ENCODE results near the gene CAPN5.
A peak's percentile ranks its signal among the peaks of the same experiment; 100 is the strongest.

The CAPN5 gene

GRCh38 chr11:77081381-77081851, 14.6 kb downstream of the CAPN5 start:
- Histone ChIP-seq H3K27me3 (ENCODE audit: control insufficient read depth, insufficient read depth, low read length) (no peaks in the 10 kb centered on the region), H3K9ac (ENCODE audit: low read length) (peak overlapping the region; percentile 60), H3K4me1 (ENCODE audit: control insufficient read depth, insufficient read depth, low read length) (peaks cover 71% of the 10 kb centered on the region)

GRCh38 chr11:77081976-77082836, 15.4 kb downstream of the CAPN5 start:
- H3K36me3 ChIP-seq (ENCODE audit: control insufficient read depth, insufficient read depth, low read length): peaks cover 8% of the 10 kb centered on the region
- H3K4me1 ChIP-seq (ENCODE audit: control insufficient read depth, insufficient read depth, low read length): peaks cover 74% of the 10 kb centered on the region
- H3K4me3 ChIP-seq (ENCODE audit: low read length): no peak overlapping the region
- peak overlapping the region; percentile 60 for H3K9ac ChIP-seq (ENCODE audit: low read length)
- no peaks in the 10 kb centered on the region for H3K27me3 ChIP-seq (ENCODE audit: control insufficient read depth, insufficient read depth, low read length)
- no peaks in the 10 kb centered on the region for H3K9me3 ChIP-seq (ENCODE audit: control insufficient read depth, low read length)

More at GRCh38 chr11:77081381-77081851, 14.6 kb downstream of the CAPN5 start:
- Histone ChIP-seq H3K9me3 (ENCODE audit: control insufficient read depth, low read length) (no peaks in the 10 kb centered on the region), H3K4me3 (ENCODE audit: low read length) (no peak overlapping the region), H3K36me3 (ENCODE audit: control insufficient read depth, insufficient read depth, low read length) (peaks cover 6% of the 10 kb centered on the region)

- Histone ChIP-seq H3K36me3 (ENCODE audit: control insufficient read depth, insufficient read depth, low read length) (peaks cover 8% of the 10 kb centered on the region), H3K27me3 (ENCODE audit: control insufficient read depth, insufficient read depth, low read length) (no peaks in the 10 kb centered on the region), H3K4me3 (ENCODE audit: low read length) (no peak overlapping the region), H3K4me1 (ENCODE audit: control insufficient read depth, insufficient read depth, low read length) (peaks cover 78% of the 10 kb centered on the region), H3K9ac (ENCODE audit: low read length) (peak overlapping the region; percentile 60), H3K9me3 (ENCODE audit: control insufficient read depth, low read length) (no peaks in the 10 kb centered on the region)
Measured at GRCh38 chr11:77082838-77083565, 16.2 kb downstream of the CAPN5 start.

GRCh38 chr11:77083566-77084245, 16.9 kb downstream of the CAPN5 start:
- Histone ChIP-seq H3K27me3 (ENCODE audit: control insufficient read depth, insufficient read depth, low read length) (no peaks in the 10 kb centered on the region), H3K9ac (ENCODE audit: low read length) (peak overlapping the region; percentile 60), H3K4me3 (ENCODE audit: low read length) (no peak overlapping the region), H3K9me3 (ENCODE audit: control insufficient read depth, low read length) (no peaks in the 10 kb centered on the region), H3K4me1 (ENCODE audit: control insufficient read depth, insufficient read depth, low read length) (peaks cover 85% of the 10 kb centered on the region), H3K36me3 (ENCODE audit: control insufficient read depth, insufficient read depth, low read length) (peaks cover 8% of the 10 kb centered on the region)

GRCh38 chr11:77084581-77085191, 17.9 kb downstream of the CAPN5 start:
- Histone ChIP-seq H3K36me3 (ENCODE audit: control insufficient read depth, insufficient read depth, low read length) (peaks cover 8% of the 10 kb centered on the region), H3K4me1 (ENCODE audit: control insufficient read depth, insufficient read depth, low read length) (peaks cover 95% of the 10 kb centered on the region)

GRCh38 chr11:77085652-77086051, 18.9 kb downstream of the CAPN5 start:
- no peaks in the 10 kb centered on the region for H3K27me3 ChIP-seq (ENCODE audit: control insufficient read depth, insufficient read depth, low read length)
- H3K9ac ChIP-seq (ENCODE audit: low read length): peak overlapping the region; percentile 70
- peaks cover 95% of the 10 kb centered on the region for H3K4me1 ChIP-seq (ENCODE audit: control insufficient read depth, insufficient read depth, low read length)
- H3K9me3 ChIP-seq (ENCODE audit: control insufficient read depth, low read length): no peaks in the 10 kb centered on the region
- H3K36me3 ChIP-seq (ENCODE audit: control insufficient read depth, insufficient read depth, low read length): peaks cover 8% of the 10 kb centered on the region
- no peak overlapping the region for H3K4me3 ChIP-seq (ENCODE audit: low read length)

More at GRCh38 chr11:77084581-77085191, 17.9 kb downstream of the CAPN5 start:
- Histone ChIP-seq H3K27me3 (ENCODE audit: control insufficient read depth, insufficient read depth, low read length) (no peaks in the 10 kb centered on the region), H3K4me3 (ENCODE audit: low read length) (no peak overlapping the region), H3K9ac (ENCODE audit: low read length) (peak overlapping the region; percentile 27), H3K9me3 (ENCODE audit: control insufficient read depth, low read length) (no peaks in the 10 kb centered on the region)

GRCh38 chr11:77086521-77087472, 20.0 kb downstream of the CAPN5 start:
- peak overlapping the region; percentile 70 for H3K9ac ChIP-seq (ENCODE audit: low read length)
- H3K36me3 ChIP-seq (ENCODE audit: control insufficient read depth, insufficient read depth, low read length): peaks cover 8% of the 10 kb centered on the region
- no peak overlapping the region for H3K4me3 ChIP-seq (ENCODE audit: low read length)
- no peaks in the 10 kb centered on the region for H3K9me3 ChIP-seq (ENCODE audit: control insufficient read depth, low read length)
- no peaks in the 10 kb centered on the region for H3K27me3 ChIP-seq (ENCODE audit: control insufficient read depth, insufficient read depth, low read length)
- H3K4me1 ChIP-seq (ENCODE audit: control insufficient read depth, insufficient read depth, low read length): peaks cover 95% of the 10 kb centered on the region

GRCh38 chr11:77087723-77088225, 21.0 kb downstream of the CAPN5 start:
- no peaks in the 10 kb centered on the region for H3K9me3 ChIP-seq (ENCODE audit: control insufficient read depth, low read length)
- H3K9ac ChIP-seq (ENCODE audit: low read length): peak overlapping the region; percentile 16
- peaks cover 85% of the 10 kb centered on the region for H3K4me1 ChIP-seq (ENCODE audit: control insufficient read depth, insufficient read depth, low read length)
- peaks cover 8% of the 10 kb centered on the region for H3K36me3 ChIP-seq (ENCODE audit: control insufficient read depth, insufficient read depth, low read length)
- no peak overlapping the region for H3K4me3 ChIP-seq (ENCODE audit: low read length)
- no peaks in the 10 kb centered on the region for H3K27me3 ChIP-seq (ENCODE audit: control insufficient read depth, insufficient read depth, low read length)

- Histone ChIP-seq H3K9me3 (ENCODE audit: control insufficient read depth, low read length) (no peaks in the 10 kb centered on the region), H3K4me3 (ENCODE audit: low read length) (no peak overlapping the region), H3K4me1 (ENCODE audit: control insufficient read depth, insufficient read depth, low read length) (peaks cover 79% of the 10 kb centered on the region), H3K27me3 (ENCODE audit: control insufficient read depth, insufficient read depth, low read length) (no peaks in the 10 kb centered on the region), H3K36me3 (ENCODE audit: control insufficient read depth, insufficient read depth, low read length) (peaks cover 8% of the 10 kb centered on the region), H3K9ac (ENCODE audit: low read length) (peak overlapping the region; percentile 16)
Measured at GRCh38 chr11:77088236-77089003, 21.6 kb downstream of the CAPN5 start.

GRCh38 chr11:77089004-77089545, 22.3 kb downstream of the CAPN5 start:
- H3K36me3 ChIP-seq (ENCODE audit: control insufficient read depth, insufficient read depth, low read length): peaks cover 9% of the 10 kb centered on the region
- no peak overlapping the region for H3K4me3 ChIP-seq (ENCODE audit: low read length)
- H3K9ac ChIP-seq (ENCODE audit: low read length): peak overlapping the region; percentile 45
- H3K9me3 ChIP-seq (ENCODE audit: control insufficient read depth, low read length): no peaks in the 10 kb centered on the region
- H3K4me1 ChIP-seq (ENCODE audit: control insufficient read depth, insufficient read depth, low read length): peaks cover 74% of the 10 kb centered on the region
- H3K27me3 ChIP-seq (ENCODE audit: control insufficient read depth, insufficient read depth, low read length): no peaks in the 10 kb centered on the region
